Thoracic aorta (tissue), 2 donors: Measurements from ENCODE around the gene TVP23C. TPM values are rescaled to one million over a fixed set of nuclear protein-coding genes. Genes with fewer than 3 reads are reported as not detected.

Source experiments
- ATAC-seq: fragments of 150-250 bp; one replicate; pipeline ENCODE4 v1.8.0; 2017; ENCODE audit warnings: low read depth; ENCODE audit not compliant: insufficient number of reproducible peaks, low FRiP score
- DNase-seq: peaks from one replicate; pipeline ENCODE4 v3.0.0-alpha.2; 2020; ENCODE audit warnings: low spot score
- H3K27ac ChIP-seq, 2 donors: fragments of 200-600 bp; sonication (generic); 1 replicate in 1 of 2; 2 replicates in 1 of 2; pipeline ENCODE4 v1.5.1; 2016; ENCODE audit warnings: mild to moderate bottlenecking in 2 of 2, moderate library complexity in 2 of 2
- H3K27me3 ChIP-seq: fragments of 200-600 bp; sonication (generic); replicated peaks from 2 replicates; pipeline ENCODE4 v1.6.0; 2016; ENCODE audit warnings: mild to moderate bottlenecking; ENCODE audit not compliant: insufficient read depth
- H3K36me3 ChIP-seq: fragments of 200-600 bp; sonication (generic); one replicate; pipeline ENCODE4 v1.5.1; 2016
- H3K4me1 ChIP-seq, 2 donors: fragments of 200-600 bp; sonication (generic); 1 replicate in 1 of 2; 2 replicates in 1 of 2; pipeline versions ENCODE4 v1.5.1 to v1.6.0; 2016; ENCODE audit warnings: low read depth in 2 of 2, mild to moderate bottlenecking in 1 of 2; ENCODE audit not compliant: control insufficient read depth in 1 of 2
- H3K4me3 ChIP-seq: fragments of 200-600 bp; sonication (generic); 2 replicates; pipeline ENCODE4 v1.5.1; 2016; ENCODE audit warnings: mild to moderate bottlenecking
- H3K9me3 ChIP-seq: fragments of 200-600 bp; sonication (generic); 2 replicates; pipeline ENCODE4 v1.5.1; 2016
- CTCF ChIP-seq: fragments of 200-600 bp; sonication (generic); IDR thresholded peaks from one replicate; pipeline ENCODE4 v1.5.1; 2019; ENCODE audit warnings: antibody characterized with exemption
- total RNA-seq, 2 donors: library from RNA; depleted of rRNA; stranded (reverse); fragments of >200 nt; gene quantifications; one replicate each; pipeline versions ENCODE4 v1.1.0 to v1.2.3, GENCODE V29; 2016

Gene TVP23C
- total RNA-seq, 2 donors from 2014 or later, result 27.1 to 52.5 TPM

- no peak for ATAC-seq
- Histone ChIP-seq H3K4me3 (no peak overlapping the region), H3K27me3 (no peaks in the 10 kb centered on the region)
Observed at GRCh38 chr17:15488557-15488956, 74.7 kb downstream of the TVP23C start.

GRCh38 chr17:15485045-15485444 lies 78.2 kb downstream of the TVP23C start:
- no peak overlapping the region for H3K4me3 ChIP-seq
- no peak for ATAC-seq
- DNase-seq, result no peak
- H3K27me3 ChIP-seq, result no peaks in the 10 kb centered on the region
- no peak overlapping the region for H3K27ac ChIP-seq
- no peak for TF ChIP-seq CTCF
- no peaks in the 10 kb centered on the region for H3K4me1 ChIP-seq
- no peaks in the 10 kb centered on the region for H3K36me3 ChIP-seq
- no peaks in the 10 kb centered on the region for H3K9me3 ChIP-seq

More at GRCh38 chr17:15488557-15488956, 74.7 kb downstream of the TVP23C start:
- no peaks in the 10 kb centered on the region for H3K4me1 ChIP-seq
- TF ChIP-seq CTCF, result no peak
- no peaks in the 10 kb centered on the region for H3K36me3 ChIP-seq
- H3K27ac ChIP-seq, result no peak overlapping the region
- no peak for DNase-seq
- no peaks in the 10 kb centered on the region for H3K9me3 ChIP-seq

- DNase-seq, result no peak
- no peak for ATAC-seq
- TF ChIP-seq CTCF, result no peak
- Histone ChIP-seq H3K27ac (no peak overlapping the region), H3K27me3 (no peaks in the 10 kb centered on the region), H3K4me3 (no peak overlapping the region), H3K4me1 (no peaks in the 10 kb centered on the region), H3K9me3 (no peaks in the 10 kb centered on the region), H3K36me3 (no peaks in the 10 kb centered on the region)
Observed at GRCh38 chr17:15483431-15483830, 79.9 kb downstream of the TVP23C start.

DNA sequence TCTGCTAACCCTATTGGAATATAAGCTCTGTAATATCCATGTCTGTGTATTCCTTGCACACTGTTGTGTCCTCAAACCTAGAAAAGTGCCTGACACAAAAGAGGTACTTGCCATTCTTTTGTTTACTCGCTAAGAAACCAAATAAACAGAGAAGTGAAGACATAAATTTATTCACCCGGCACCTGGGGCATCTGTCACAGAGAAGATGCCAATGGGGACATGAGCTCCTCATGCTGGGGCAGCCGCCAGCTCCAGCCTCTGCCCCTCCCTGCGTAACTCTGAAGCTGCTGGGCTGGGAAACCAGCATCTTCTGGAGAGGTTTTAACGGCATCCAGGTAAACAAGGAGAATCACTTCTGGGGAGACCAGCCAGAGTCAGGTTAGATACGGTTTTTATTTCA lies 80.8 kb downstream of the TVP23C start:
- H3K9me3 ChIP-seq, result no peaks in the 10 kb centered on the region
- no peaks in the 10 kb centered on the region for H3K27me3 ChIP-seq
- ATAC-seq (no peak), DNase-seq (no peak)
- TF ChIP-seq CTCF, result no peak
- no peak overlapping the region for H3K27ac ChIP-seq
- no peak overlapping the region for H3K4me3 ChIP-seq
- H3K4me1 ChIP-seq, result no peaks in the 10 kb centered on the region
- H3K36me3 ChIP-seq, result no peaks in the 10 kb centered on the region

DNA sequence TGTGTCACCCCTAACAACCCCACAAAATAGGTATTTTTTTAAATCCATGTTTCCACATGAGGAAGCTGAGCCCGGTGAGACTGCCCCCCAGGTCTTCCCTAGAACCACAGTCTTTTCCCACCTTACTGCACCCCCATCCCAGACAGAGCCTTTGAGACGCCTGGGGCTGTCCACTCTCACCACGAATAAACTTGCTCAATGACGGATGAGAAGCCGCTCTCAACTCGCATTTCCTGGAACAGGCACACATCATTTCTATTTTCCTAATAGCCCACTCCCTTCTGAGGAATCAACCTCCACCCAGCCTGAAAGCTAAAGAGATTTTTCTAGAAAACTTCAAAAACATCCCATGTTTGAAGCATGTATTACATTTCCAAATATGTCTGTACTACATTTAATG lies 81.8 kb downstream of the TVP23C start:
- no peak for TF ChIP-seq CTCF
- Histone ChIP-seq H3K27ac (no peak overlapping the region), H3K4me3 (no peak overlapping the region), H3K27me3 (no peaks in the 10 kb centered on the region), H3K4me1 (no peaks in the 10 kb centered on the region), H3K9me3 (no peaks in the 10 kb centered on the region), H3K36me3 (no peaks in the 10 kb centered on the region)
- ATAC-seq (no peak), DNase-seq (no peak)
